LNCAP (cell line): Measurements from ENCODE around the gene CNEP1R1.

Source experiments
- CTCF ChIP-seq: fragments of 450-650 bp; IDR thresholded peaks from 2 replicates; pipeline ENCODE4 v1.5.1; 2017; ENCODE audit warnings: mild to moderate bottlenecking

The CNEP1R1 gene

DNA sequence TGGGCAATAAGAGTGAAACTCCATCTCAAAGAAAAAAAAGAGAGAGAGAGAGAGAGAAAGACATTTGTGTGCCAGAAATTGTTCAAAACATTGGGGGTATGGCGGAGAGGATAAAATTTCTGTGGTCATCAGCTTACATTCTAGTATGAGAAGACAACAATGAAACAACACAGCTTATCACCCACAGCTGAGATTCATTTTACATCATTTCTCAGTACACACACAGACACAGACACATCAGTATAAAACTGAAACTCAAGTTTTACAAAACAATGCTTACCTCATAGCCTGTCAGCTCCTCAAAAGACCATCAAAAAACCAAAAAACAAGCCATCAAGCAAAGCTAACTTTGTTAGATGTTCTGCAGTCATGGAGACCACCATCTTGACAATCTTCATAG, 31.4 kb upstream of the CNEP1R1 start:
- TF ChIP-seq CTCF: no peak

DNA sequence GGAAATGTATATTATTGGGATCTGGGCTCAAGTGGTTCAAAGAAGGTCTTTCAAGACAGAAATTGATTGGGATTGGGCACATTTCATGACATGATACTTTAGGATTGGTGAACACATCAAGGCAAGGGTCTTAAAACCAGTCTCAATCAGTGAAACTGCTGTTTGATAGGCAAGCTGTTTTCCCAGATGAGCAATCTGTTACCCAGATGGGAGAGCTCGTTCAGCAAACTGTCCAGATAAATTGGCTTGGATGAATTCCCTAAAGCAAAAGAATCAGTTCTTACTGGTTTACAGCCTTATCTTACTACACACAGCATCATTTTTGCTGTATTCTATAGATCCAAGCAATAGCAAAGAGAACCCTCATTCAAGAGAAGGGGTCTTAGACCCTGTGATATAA, 31.0 kb upstream of the CNEP1R1 start:
- no peak for TF ChIP-seq CTCF

GRCh38 chr16:49995720-49996119, 29.3 kb upstream of the CNEP1R1 start:
- TF ChIP-seq CTCF: no peak

GRCh38 chr16:49997721-49998251, 27.2 kb upstream of the CNEP1R1 start:
- TF ChIP-seq CTCF: no peak

DNA sequence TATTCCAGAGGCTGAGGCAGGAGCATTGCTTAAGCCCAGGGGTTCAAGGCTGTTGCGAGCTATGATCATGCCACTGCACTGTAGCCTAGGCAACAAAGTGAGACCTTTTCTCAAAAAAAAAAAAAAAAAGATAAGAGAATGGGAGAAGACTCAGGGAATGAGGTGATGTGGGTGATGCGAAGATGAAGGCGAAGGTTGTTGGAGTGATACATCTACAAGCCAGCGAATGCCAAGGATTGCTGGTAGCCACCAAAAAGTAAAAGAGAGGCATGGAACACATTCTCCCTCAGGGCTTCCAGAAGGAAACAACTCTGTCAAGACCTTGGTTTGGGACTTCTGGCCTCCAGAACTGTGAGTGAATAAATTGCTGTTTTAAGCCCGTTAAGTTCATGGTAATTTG, 26.0 kb upstream of the CNEP1R1 start:
- no peak for TF ChIP-seq CTCF

GRCh38 chr16:50001144-50001543, 23.9 kb upstream of the CNEP1R1 start:
- no peak for TF ChIP-seq CTCF

DNA sequence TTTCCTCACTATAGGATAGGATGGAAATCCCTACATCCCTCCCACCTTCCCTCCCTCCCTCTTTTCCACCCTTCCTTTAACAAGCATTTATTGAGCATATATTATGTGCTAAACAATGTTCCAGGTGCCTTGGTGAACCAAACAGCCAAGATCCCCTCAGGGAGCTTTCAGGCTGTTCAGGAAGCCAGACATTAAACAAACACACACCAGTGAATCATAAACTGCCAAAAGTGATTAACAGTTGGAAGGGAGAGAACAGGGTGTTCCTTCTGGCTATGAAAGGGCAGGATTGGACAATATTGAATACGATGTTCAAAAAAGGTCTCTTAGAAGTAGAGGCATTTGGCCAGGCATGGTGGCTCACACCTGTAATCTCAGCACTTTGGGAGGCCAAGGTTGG, 22.8 kb upstream of the CNEP1R1 start:
- TF ChIP-seq CTCF: no peak

DNA sequence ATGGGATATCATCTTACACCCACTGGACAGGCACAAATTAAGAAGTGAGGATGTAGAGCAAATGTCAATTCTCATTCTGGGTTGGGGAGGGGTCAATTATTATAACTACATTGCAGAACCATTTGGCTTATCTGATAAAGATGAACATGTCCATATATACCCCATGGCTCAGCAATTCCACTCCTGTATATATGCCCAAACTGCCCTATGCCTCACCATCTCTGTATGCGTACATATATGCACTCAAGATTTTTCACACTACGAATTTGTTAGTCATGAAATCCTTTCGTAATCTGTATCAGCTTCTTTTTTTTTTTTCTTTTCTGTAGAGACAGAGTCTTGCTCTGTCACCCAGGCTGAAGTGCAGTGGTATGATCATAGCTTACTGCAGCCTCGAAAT, 20.8 kb upstream of the CNEP1R1 start:
- TF ChIP-seq CTCF: no peak
